Nephron progenitor cell (in vitro differentiated cells): ENCODE results near the gene ALG9.

Source experiments
- DNase-seq: peaks from one replicate; pipeline ENCODE4 v3.0.0; 2021
- H3K27ac Mint-ChIP-seq: 2 replicates; pipeline ENCODE4 v1.8.0; 2021; ENCODE audit warnings: mild to moderate bottlenecking, moderate library complexity, mixed read lengths
- H3K27me3 Mint-ChIP-seq: 2 replicates; pipeline ENCODE4 v1.8.0; 2021; ENCODE audit warnings: mild to moderate bottlenecking, low read depth, mixed read lengths; ENCODE audit not compliant: poor library complexity
- H3K36me3 Mint-ChIP-seq: 2 replicates; pipeline ENCODE4 v1.8.0; 2021; ENCODE audit warnings: low read depth, mixed read lengths
- H3K4me1 Mint-ChIP-seq: 2 replicates; pipeline ENCODE4 v1.8.0; 2021; ENCODE audit warnings: mixed read lengths
- H3K4me3 Mint-ChIP-seq: 2 replicates; pipeline ENCODE4 v1.8.0; 2021; ENCODE audit warnings: mild to moderate bottlenecking, moderate library complexity, mixed read lengths
- H3K9me3 Mint-ChIP-seq: 2 replicates; pipeline ENCODE4 v1.8.0; 2021; ENCODE audit warnings: mild to moderate bottlenecking, moderate library complexity, mixed read lengths
- CTCF ChIP-seq: fragments of 200-600 bp; sonication (generic); IDR thresholded peaks from 2 replicates; pipeline ENCODE4 v1.5.0; 2021; ENCODE audit warnings: antibody characterized with exemption

Gene ALG9

GRCh38 chr11:111749646-111750045 is 121.7 kb downstream of the ALG9 start:
- no peak overlapping the region for H3K27ac Mint-ChIP-seq

GRCh38 chr11:111748035-111748804 is 123.2 kb downstream of the ALG9 start:
- Mint-ChIP-seq H3K9me3 (no peaks in the 10 kb centered on the region), H3K27me3 (no peaks in the 10 kb centered on the region), H3K36me3 (peaks cover 71% of the 10 kb centered on the region), H3K27ac (no peak overlapping the region), H3K4me1 (no peaks in the 10 kb centered on the region), H3K4me3 (no peak overlapping the region)
- no peak for TF ChIP-seq CTCF
- no peak for DNase-seq

More at GRCh38 chr11:111749646-111750045, 121.7 kb downstream of the ALG9 start:
- H3K9me3 Mint-ChIP-seq: no peaks in the 10 kb centered on the region
- no peak overlapping the region for H3K4me3 Mint-ChIP-seq
- TF ChIP-seq CTCF: no peak
- H3K36me3 Mint-ChIP-seq: peaks cover 79% of the 10 kb centered on the region
- no peaks in the 10 kb centered on the region for H3K27me3 Mint-ChIP-seq
- no peaks in the 10 kb centered on the region for H3K4me1 Mint-ChIP-seq
- DNase-seq: no peak

GRCh38 chr11:111745719-111746504 is 125.5 kb downstream of the ALG9 start:
- H3K4me1 Mint-ChIP-seq: no peaks in the 10 kb centered on the region
- H3K4me3 Mint-ChIP-seq: no peak overlapping the region
- no peak overlapping the region for H3K27ac Mint-ChIP-seq
- H3K36me3 Mint-ChIP-seq: peaks cover 70% of the 10 kb centered on the region
- DNase-seq: no peak
- no peaks in the 10 kb centered on the region for H3K9me3 Mint-ChIP-seq
- no peaks in the 10 kb centered on the region for H3K27me3 Mint-ChIP-seq
- no peak for TF ChIP-seq CTCF

- H3K4me1 Mint-ChIP-seq: no peaks in the 10 kb centered on the region
- DNase-seq: no peak
- H3K27ac Mint-ChIP-seq: peak overlapping the region; percentile 10
- no peak overlapping the region for H3K4me3 Mint-ChIP-seq
- TF ChIP-seq CTCF: no peak
- peaks cover 71% of the 10 kb centered on the region for H3K36me3 Mint-ChIP-seq
- H3K27me3 Mint-ChIP-seq: no peaks in the 10 kb centered on the region
- H3K9me3 Mint-ChIP-seq: no peaks in the 10 kb centered on the region
Observed at GRCh38 chr11:111743700-111744099, 127.7 kb downstream of the ALG9 start.

- H3K4me1 Mint-ChIP-seq: peaks cover 16% of the 10 kb centered on the region
- no peak overlapping the region for H3K27ac Mint-ChIP-seq
- TF ChIP-seq CTCF: no peak
- no peaks in the 10 kb centered on the region for H3K27me3 Mint-ChIP-seq
- no peaks in the 10 kb centered on the region for H3K9me3 Mint-ChIP-seq
- peaks cover 56% of the 10 kb centered on the region for H3K36me3 Mint-ChIP-seq
- DNase-seq: no peak
- H3K4me3 Mint-ChIP-seq: no peak overlapping the region
Observed at GRCh38 chr11:111741751-111742150, 129.6 kb downstream of the ALG9 start.
